ENCODE measurements around the gene VPS18.

VPS18 gene

DNA sequence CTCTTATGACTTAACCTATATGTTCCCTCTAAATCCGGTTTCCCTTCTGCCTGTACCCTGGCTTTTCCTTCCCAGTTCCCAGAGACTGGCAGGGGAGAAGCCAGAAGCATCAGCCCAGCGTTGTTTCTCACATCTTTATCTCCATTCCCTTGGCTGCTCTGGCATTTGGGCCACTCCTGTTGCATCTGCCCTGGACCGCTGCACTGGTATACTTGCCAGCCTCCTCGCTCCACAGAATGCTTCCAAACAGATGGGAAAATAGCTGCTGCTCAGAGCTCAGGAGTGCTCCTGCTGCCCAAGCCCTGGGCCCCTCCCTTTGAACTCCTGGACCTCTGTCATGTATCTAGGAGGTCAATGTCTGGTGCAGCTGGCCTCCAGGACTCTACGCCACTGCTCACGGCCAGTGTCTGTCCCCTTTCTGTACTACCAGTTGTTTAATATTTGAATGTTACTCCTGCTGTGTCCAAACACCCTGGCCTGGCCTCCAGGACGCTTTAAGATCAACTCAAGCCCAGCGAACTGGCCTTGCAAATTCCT lies 43.6 kb upstream of the VPS18 start:
- peaks cover 25% of the 10 kb centered on the region for H3K4me1 ChIP-seq (ENCODE audit: control insufficient read depth, low read length)
- no peaks in the 10 kb centered on the region for H3K9me2 ChIP-seq (replicated peaks; ENCODE audit: control insufficient read depth, low read length)
- no peak overlapping the region for H3K4me2 ChIP-seq (ENCODE audit: low read length)
- H3K79me2 ChIP-seq (ENCODE audit: control insufficient read depth, low read length), result peaks cover 2% of the 10 kb centered on the region; the same call in 1 of the 2 replicates
- H4K20me1 ChIP-seq (ENCODE audit: control insufficient read depth, insufficient read depth, low read depth, low read length), result no peaks in the 10 kb centered on the region
- no peak overlapping the region for H3K4me3 ChIP-seq (ENCODE audit: low read length)
- no peaks in the 10 kb centered on the region for H3K36me3 ChIP-seq (ENCODE audit: control insufficient read depth, low read length)
- no peaks in the 10 kb centered on the region for H3K27me3 ChIP-seq (ENCODE audit: control insufficient read depth, low read length)
- no peak for TF ChIP-seq EZH2phosphoT487 (IDR thresholded peaks at IDR 0.05; ENCODE audit: borderline replicate concordance, low read length)
- TF ChIP-seq, protein P1, sequence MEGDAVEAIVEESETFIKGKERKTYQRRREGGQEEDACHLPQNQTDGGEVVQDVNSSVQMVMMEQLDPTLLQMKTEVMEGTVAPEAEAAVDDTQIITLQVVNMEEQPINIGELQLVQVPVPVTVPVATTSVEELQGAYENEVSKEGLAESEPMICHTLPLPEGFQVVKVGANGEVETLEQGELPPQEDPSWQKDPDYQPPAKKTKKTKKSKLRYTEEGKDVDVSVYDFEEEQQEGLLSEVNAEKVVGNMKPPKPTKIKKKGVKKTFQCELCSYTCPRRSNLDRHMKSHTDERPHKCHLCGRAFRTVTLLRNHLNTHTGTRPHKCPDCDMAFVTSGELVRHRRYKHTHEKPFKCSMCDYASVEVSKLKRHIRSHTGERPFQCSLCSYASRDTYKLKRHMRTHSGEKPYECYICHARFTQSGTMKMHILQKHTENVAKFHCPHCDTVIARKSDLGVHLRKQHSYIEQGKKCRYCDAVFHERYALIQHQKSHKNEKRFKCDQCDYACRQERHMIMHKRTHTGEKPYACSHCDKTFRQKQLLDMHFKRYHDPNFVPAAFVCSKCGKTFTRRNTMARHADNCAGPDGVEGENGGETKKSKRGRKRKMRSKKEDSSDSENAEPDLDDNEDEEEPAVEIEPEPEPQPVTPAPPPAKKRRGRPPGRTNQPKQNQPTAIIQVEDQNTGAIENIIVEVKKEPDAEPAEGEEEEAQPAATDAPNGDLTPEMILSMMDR (IDR thresholded peaks at IDR 0.05; ENCODE audit: low read depth, low read length, poor library complexity, severe bottlenecking), result no peak
- no peaks in the 10 kb centered on the region for H3K9me3 ChIP-seq (ENCODE audit: control insufficient read depth, insufficient read depth, low read length)
- peaks cover 3% of the 10 kb centered on the region; the same call in 1 of the 2 replicates for H3F3A ChIP-seq (ENCODE audit: control insufficient read depth, insufficient read depth)
- H3K27ac ChIP-seq (ENCODE audit: low read depth, low read length), result no peak overlapping the region

- TF ChIP-seq EZH2phosphoT487 (IDR thresholded peaks at IDR 0.05; ENCODE audit: borderline replicate concordance, low read length), result no peak
- TF ChIP-seq, protein P1 (IDR thresholded peaks at IDR 0.05; ENCODE audit: low read depth, low read length, poor library complexity, severe bottlenecking), result no peak
- H3K27me3 ChIP-seq (ENCODE audit: control insufficient read depth, low read length), result no peaks in the 10 kb centered on the region
- peaks cover 7% of the 10 kb centered on the region for H3K4me1 ChIP-seq (ENCODE audit: control insufficient read depth, low read length)
- H3K4me3 ChIP-seq (ENCODE audit: low read length), result no peak overlapping the region
- no peaks in the 10 kb centered on the region for H3K36me3 ChIP-seq (ENCODE audit: control insufficient read depth, low read length)
- no peaks in the 10 kb centered on the region for H3K79me2 ChIP-seq (ENCODE audit: control insufficient read depth, low read length)
- H4K20me1 ChIP-seq (ENCODE audit: control insufficient read depth, insufficient read depth, low read depth, low read length), result no peaks in the 10 kb centered on the region
- H3K27ac ChIP-seq (ENCODE audit: low read depth, low read length), result no peak overlapping the region
- H3K4me2 ChIP-seq (ENCODE audit: low read length), result no peak overlapping the region
- peaks cover 3% of the 10 kb centered on the region; the same call in 1 of the 2 replicates for H3F3A ChIP-seq (ENCODE audit: control insufficient read depth, insufficient read depth)
- no peaks in the 10 kb centered on the region for H3K9me2 ChIP-seq (replicated peaks; ENCODE audit: control insufficient read depth, low read length)
- no peaks in the 10 kb centered on the region for H3K9me3 ChIP-seq (ENCODE audit: control insufficient read depth, insufficient read depth, low read length)
Observed at GRCh38 chr15:40852529-40852928, 41.7 kb upstream of the VPS18 start.

DNA sequence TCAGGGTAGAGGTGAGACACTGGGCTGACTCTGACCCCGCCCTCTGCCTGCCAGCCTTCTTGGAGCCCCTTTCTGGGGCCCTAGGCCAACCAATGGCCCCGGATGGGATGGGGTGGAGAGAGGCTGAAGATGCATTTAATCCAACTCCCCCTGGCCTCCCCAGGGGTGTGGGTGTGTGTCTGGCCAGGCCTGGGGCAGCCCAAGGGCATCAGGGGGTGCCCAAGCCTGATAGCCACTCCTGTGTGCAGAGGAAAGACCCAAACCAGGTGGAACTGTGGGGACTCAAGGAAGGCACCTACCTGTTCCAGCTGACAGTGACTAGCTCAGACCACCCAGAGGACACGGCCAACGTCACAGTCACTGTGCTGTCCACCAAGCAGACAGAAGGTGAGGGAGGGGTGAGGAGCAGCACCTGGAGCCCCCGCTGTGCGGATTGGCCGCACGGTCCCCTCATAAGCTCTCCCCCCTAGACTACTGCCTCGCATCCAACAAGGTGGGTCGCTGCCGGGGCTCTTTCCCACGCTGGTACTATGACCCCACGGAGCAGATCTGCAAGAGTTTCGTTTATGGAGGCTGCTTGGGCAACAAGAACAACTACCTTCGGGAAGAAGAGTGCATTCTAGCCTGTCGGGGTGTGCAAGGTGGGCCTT lies 40.9 kb upstream of the VPS18 start:
- Histone ChIP-seq H3K36me3 (ENCODE audit: control insufficient read depth, low read length) (no peaks in the 10 kb centered on the region), H3K4me1 (ENCODE audit: control insufficient read depth, low read length) (peaks cover 4% of the 10 kb centered on the region), H3K9me3 (ENCODE audit: control insufficient read depth, insufficient read depth, low read length) (no peaks in the 10 kb centered on the region), H3K27ac (ENCODE audit: low read depth, low read length) (no peak overlapping the region), H3K27me3 (ENCODE audit: control insufficient read depth, low read length) (no peaks in the 10 kb centered on the region), H3K4me2 (ENCODE audit: low read length) (no peak overlapping the region), H3K9me2 (replicated peaks; ENCODE audit: control insufficient read depth, low read length) (no peaks in the 10 kb centered on the region), H4K20me1 (ENCODE audit: control insufficient read depth, insufficient read depth, low read depth, low read length) (no peaks in the 10 kb centered on the region), H3K79me2 (ENCODE audit: control insufficient read depth, low read length) (no peaks in the 10 kb centered on the region), H3F3A (ENCODE audit: control insufficient read depth, insufficient read depth) (no peaks in the 10 kb centered on the region), H3K4me3 (ENCODE audit: low read length) (no peak overlapping the region)
- TF ChIP-seq, protein P1 (IDR thresholded peaks at IDR 0.05; ENCODE audit: low read depth, low read length, poor library complexity, severe bottlenecking), result no peak
- TF ChIP-seq EZH2phosphoT487 (IDR thresholded peaks at IDR 0.05; ENCODE audit: borderline replicate concordance, low read length), result no peak

Data from DOHH2 (cell line).